Measurements from ENCODE around the gene FRMD1.

FRMD1 gene

GRCh38 chr6:168039849-168040248, 39.2 kb downstream of the FRMD1 start:
- DNase-seq, result no peak

GRCh38 chr6:168039301-168039700, 39.7 kb downstream of the FRMD1 start:
- DNase-seq, result no peak

GRCh38 chr6:168038576-168039140, 40.4 kb downstream of the FRMD1 start:
- no peak for DNase-seq

- no peak for DNase-seq
Observed at GRCh38 chr6:168037856-168038255, 41.2 kb downstream of the FRMD1 start.

DNA sequence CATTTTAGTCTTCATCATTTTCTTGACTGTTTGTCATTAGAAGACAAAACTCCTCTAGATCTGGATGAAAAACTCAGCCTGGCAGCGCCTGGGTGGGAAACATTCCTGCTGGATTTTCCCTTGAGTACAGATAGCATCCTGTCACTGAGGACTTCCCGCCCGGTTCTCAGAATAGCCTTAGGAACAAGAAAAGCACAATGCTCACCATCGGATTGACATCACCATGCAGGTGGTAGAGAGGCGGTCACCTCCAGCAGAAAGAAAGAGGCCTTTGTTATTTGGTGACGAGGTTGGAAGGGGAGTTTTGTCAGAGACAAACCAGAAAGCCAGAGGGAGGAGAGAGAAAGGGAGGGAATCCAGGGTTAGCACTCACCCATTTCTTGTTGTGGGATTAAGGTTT, 41.8 kb downstream of the FRMD1 start:
- no peak for DNase-seq

DNA sequence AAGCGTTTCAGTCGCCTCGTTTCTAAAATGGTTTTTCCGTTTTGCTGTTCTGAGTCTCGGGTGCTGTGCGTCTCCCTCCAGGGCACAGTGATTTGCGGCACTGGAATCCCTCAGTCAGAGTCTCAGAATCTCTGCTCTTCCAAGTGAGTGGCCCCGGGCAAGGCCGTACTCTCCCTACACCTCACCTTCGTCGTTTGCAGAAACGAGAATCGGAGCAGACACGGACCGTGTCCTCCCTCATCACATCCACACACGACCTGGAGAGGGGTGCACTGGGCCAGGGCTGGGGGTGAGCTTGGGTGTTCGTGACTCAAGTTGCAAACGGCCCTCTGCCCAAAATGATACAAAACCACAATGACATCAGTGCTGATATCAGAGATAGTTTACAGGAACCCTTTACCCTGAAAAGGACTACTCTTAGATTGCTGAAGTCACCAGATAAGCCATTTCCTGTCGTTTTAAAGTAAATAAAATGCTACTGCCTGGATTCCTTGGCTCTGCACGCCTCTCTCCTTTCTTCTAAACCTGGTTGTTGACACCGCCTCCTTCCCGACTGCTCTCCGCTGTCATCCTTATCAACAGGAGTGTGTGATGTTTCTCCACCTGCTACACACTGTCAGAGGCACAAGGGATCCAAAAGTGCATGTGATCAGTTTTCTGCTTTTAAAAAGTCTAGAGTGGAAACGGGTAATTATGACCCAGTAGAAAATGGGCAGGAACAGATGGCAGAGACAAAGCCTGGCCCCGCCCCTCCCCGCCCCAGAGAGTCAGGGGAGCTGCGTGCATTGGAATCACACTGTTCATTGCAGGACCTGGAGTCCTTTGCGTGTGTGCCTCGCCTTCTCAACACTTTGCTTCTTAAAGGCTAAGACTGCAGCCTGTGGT, 43.1 kb downstream of the FRMD1 start:
- DNase-seq, result no peak

- no peak for DNase-seq
Observed at GRCh38 chr6:168035098-168035660, 43.8 kb downstream of the FRMD1 start.

GRCh38 chr6:168034537-168034936, 44.5 kb downstream of the FRMD1 start:
- DNase-seq, result no peak

DNA sequence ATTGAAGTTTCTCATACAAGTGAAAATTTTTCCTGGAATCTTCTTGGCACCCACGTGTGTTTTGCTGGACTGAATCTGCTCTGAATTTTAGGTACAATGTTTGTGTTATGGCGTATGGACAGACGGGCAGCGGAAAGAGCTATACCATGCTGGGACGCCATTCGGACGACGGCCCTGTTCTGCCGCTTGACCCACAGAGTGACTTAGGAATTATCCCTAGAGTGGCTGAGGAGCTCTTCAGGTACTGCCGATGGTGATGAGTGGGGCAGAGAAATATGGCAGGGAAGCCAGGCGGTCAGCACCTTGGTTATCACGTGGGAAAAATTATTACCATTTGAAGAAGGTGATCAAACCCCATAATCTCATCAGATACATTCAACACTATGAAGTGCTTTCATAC, 45.2 kb downstream of the FRMD1 start:
- DNase-seq, result no peak

DNA sequence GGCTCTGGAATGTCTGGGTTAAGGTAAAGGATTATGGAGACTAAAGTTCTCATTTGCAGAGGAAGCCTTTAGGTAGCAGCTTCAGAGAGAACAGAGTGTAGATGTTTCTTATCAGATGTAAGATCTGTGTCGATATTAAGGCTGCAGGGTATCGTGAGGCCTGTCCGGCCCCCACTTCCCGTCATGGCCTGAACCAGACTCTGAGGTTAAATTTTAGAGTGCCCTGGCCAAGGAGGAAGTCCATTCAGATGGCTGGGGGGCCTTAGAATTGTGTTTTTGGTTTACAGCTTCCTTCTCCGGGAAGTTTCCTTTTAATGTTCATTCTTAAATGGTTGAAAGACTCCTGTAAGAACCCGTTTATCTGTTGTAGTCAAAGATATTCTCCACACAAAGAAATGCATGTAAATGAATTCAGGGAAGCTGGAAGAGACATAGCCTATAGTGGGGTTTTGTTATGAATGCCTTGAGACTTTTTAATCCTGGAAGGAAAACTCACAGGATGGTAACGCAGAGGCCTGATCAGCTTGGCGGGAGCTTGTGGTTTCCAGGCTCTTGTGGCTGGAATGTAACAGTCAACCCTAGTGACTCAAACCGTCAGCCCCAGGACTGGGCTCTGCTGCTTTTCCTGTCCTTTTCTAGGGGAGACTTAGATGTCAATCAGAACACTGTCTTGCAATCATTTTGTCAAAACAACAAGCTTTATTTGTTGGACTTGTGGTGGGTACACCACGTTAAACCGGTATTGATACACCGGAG, 46.8 kb downstream of the FRMD1 start:
- no peak for DNase-seq

DNA sequence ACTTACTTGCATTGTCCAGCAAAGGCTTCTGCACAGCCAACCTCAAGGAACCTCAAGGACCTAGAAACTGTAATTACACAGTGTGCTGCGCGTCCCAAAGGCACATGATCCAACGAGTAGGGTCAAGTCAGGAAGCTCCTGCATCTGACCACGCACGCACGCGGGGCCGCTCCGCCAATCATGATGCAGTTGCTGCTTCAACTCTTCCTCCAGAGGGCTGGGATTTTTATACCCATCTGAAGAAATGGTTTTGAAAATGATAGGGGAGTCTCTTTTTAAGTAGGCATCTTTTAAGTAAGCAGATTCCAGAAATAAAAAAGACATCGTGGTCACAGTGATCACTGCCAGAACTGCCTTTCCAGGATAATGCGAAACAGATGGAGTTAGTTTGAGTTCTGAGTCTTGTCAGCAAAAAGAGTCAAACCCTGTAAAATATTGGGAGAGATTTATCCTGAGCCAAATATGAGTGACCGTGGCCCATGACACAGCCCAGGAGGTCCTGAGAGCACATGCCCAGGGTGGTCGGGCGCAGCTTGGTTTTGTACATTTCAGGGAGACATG, 47.5 kb downstream of the FRMD1 start:
- DNase-seq, result no peak

DNA sequence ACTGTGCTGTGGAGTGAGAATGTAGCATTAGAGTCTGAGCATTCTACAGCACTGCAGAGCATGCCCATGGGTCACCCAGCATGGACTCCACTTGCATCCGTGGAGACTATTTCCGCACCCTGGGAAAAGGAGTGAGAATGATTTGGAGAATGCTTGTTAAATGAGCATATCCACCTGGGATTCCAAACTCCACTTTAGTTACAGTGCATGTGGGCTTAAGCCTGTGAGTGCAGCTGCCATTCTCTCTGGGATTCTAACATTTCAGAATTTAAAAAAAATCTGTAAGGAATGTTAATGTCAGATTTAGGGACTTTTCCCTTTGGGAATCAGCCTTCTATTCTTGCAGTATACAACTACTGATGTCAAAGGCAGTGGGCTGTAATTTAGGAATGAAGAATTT, 48.1 kb downstream of the FRMD1 start:
- no peak for DNase-seq

GRCh38 chr6:168030218-168030746, 48.7 kb downstream of the FRMD1 start:
- no peak for DNase-seq

DNA sequence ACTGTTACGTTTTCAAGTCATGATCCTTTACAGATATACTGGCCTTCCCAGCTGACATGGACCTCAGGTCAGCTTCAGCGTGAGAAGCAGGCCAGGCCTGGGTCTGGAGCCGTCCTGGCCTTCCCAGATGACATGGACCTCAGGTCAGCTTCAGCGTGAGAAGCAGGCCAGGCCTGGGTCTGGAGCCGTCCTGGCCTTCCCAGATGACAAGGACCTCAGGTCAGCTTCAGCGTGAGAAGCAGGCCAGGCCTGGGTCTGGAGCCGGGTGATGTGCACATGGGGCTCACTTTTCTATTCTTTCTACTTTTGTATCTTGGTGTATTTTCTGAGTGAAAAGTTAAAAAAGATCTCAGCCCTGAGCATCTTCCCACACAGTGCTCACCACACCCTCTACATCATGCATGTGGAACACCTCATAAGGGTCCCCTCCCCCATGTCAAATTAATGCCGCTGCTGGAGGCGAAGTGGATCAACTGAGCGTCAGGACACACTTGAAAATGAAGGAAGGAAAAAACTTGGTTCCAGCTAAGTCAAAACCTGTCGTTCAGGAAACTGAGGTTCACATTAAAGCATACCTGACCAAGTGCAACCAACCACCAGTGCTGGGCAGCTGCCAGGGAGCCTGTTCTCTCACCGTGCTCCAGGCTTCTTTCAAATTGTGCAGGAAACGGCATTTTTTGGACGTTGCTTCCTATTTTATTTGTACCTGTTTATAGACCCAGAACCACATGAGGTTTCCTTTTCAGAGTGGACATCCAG, 49.4 kb downstream of the FRMD1 start:
- DNase-seq, result no peak

- DNase-seq, result no peak
Observed at GRCh38 chr6:168028181-168028580, 50.8 kb downstream of the FRMD1 start.

- DNase-seq, result no peak
Observed at GRCh38 chr6:168027521-168027920, 51.5 kb downstream of the FRMD1 start.

DNA sequence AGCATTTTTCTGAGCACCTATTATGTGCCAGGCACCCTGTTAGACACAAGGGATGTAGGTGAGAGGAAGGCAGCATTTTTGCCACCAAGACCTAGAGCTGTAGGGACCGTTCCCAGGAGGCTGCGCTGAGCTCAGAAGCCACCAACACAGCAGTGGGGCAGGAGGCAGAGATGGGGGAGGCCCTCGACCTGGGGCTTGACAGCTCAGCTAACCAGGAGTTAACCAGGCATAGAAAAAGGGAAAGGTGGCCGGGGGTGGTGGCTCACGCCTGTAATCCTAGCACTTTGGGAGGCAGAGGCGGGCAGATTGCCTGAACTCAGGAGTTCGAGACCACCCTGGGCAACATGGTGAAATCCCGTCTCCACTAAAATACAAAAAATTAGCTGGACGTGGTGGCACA, 52.1 kb downstream of the FRMD1 start:
- DNase-seq, result no peak

DNA sequence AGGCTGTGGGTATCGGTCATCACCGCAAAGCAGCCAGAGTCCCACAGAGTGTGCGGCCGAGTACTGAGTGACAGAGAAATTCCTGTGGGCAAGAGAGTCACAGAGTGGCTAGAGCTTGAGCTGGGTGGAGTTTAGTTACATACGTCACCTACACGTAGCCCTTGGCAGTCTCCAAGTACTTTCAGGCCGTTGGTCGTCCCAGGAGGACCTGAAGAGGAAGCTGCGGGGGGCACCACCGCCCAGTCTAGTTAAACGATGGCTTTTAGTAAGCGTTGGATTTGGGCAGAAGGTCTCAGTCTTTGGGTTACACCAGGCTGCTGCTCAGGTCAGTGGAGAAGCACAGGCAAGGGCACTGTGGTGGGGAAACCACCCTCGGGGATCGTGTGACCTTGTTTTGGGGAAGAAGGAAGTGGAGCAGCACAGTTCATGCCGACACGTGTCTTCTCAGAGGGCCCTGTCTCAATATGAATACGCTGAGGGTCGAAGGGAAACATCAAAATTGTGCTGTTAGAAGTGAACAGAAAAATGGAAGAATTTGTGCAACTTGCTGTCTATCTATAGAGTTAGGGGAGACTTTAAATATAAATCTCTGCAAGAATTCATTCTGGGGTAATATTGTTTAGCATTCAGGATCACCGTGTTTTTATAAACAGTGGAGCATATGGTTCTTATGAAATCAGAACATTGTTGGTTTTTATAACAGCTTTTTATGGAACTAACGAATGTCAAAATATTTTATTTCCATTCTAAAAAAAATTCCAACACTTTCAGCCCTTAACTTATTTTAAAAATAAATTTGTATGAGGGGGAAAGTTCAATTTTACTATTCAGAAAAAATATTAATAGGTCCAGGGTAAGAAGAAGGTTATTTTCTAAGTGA, 52.9 kb downstream of the FRMD1 start:
- no peak for DNase-seq

DNA sequence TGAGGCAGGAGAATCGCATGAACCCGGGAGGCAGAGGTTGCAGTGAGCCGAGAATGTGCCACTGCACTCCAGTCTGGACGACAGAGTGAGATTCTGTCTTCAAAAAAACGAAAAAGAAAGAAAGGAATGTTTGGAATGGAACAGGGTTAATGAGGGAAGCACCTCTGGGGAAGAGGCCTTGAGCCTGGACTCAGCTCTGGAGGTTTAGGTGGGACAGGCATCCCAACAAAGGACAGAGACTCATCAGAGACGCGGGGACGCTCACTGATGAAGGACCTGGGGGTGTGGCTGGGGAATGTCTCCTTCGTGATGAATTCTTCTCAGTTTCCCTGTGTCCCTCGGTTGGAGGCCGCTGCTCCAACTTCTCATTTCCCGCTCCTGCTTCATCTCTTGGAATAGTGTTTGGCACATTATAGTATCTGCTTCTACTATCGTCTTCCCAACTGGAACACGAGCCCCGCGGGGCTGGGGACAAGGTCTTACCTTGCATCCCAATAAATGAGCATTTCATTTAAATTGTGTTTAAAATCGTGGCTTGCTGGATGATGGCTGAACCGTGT, 54.0 kb downstream of the FRMD1 start:
- no peak for DNase-seq

DNA sequence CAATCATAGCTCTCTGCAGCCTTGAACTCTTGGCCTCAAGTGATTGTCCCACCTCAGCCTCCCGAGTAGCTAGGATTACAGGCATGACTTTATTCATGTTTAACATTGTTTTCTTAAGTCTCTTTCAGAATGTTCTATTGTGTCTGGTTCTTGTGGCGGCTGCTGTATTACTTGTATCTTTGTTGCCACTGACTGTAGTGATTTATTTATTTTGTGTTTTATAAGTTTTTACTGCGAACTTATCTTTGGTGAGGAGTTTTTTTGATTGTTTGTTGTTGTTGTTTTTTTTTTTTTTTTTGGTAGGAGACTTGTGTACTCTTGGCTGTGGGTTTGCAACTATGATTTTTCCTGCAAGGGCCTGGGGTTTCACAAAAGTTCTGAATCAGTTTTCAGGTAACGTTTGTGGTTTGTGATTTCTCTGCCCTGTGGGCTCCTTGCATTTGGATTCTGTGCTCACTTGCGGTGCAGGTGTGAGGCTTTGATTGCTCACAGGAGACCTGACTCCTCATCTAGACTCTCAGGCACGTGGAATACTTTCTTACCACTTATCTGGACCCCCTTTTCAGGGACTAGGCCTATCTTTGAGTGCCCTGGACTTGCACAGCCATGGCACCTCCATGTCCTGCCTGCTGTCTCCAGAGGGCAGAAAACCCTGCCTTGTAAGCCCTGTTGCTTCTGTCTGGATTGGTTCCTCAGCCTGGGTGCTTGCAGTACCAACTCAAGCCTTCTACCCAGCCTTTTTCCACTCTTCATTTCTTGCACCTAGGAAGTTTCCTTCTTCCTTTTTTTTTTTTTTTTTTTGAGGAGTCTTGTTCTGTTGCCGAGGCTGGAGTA, 56.3 kb downstream of the FRMD1 start:
- no peak for DNase-seq

Measured in activated naive CD4-positive, alpha-beta T cell (primary cell).